Nephron (organoid): ENCODE results near the gene CDHR4.

Source experiments
- H3K27ac Mint-ChIP-seq, 3 experiments: 2 replicates each; pipeline ENCODE4 v1.8.0; 2020; ENCODE audit warnings: mixed read lengths in 3 of 3, mild to moderate bottlenecking in 2 of 3, moderate library complexity in 1 of 3
- H3K27me3 Mint-ChIP-seq: 2 replicates; pipeline ENCODE4 v1.8.0; 2021; ENCODE audit warnings: low read depth, mild to moderate bottlenecking, moderate library complexity, mixed read lengths
- H3K36me3 Mint-ChIP-seq: 2 replicates; pipeline ENCODE4 v1.8.0; 2020; ENCODE audit warnings: low read depth, mixed read lengths
- H3K4me1 Mint-ChIP-seq: 2 replicates; pipeline ENCODE4 v1.8.0; 2020; ENCODE audit warnings: mixed read lengths
- H3K4me3 Mint-ChIP-seq, 3 experiments: 2 replicates each; pipeline ENCODE4 v1.8.0; 2020; ENCODE audit warnings: mild to moderate bottlenecking in 3 of 3, mixed read lengths in 3 of 3, moderate library complexity in 2 of 3
- H3K9me3 Mint-ChIP-seq: 2 replicates; pipeline ENCODE4 v1.8.0; 2020; ENCODE audit warnings: mixed read lengths
- TF ChIP-seq, protein P1 (sequence below), 3 experiments: fragments of 200-600 bp; sonication (generic); IDR thresholded peaks; one replicate each; pipeline ENCODE4 v1.5.0; 2021; ENCODE audit warnings: antibody characterized with exemption in 3 of 3; ENCODE audit not compliant: unreplicated experiment in 3 of 3

The CDHR4 gene

DNA sequence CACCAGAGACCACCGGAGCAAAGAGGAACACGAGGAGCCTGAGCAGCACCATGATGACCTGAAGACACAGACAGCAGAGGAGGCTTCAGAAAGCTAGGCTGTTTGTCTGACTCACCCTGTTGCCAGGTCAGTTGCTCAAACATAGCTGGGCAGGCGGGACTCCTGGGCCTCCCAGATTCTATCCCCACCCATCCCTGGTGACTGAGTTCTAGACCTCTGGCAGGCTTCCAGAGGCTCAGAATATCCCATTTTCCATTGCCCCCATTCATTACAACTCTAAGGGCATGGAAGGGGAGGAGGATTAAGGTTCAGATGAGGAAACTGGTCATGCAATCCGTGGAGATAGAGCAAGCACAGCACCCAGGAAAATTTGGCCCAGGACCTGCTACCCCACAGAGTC, at the start of gene CDHR4:
CDHR4 (minus strand) TSS at position 113 of the 400 bp plus-strand sequence; CDS start at position 52, 61 bp downstream.
- Mint-ChIP-seq H3K4me3 (peak within 1 kb of the TSS in 1 of 3 experiments; percentile 12), H3K9me3 (no peaks in the 10 kb centered on the region), H3K4me1 (peaks cover 10% of the 10 kb centered on the region), H3K27ac (no peak within 1 kb of the TSS), H3K27me3 (peaks cover 24% of the 10 kb centered on the region), H3K36me3 (no peaks in the 10 kb centered on the region)
- TF ChIP-seq, protein P1, sequence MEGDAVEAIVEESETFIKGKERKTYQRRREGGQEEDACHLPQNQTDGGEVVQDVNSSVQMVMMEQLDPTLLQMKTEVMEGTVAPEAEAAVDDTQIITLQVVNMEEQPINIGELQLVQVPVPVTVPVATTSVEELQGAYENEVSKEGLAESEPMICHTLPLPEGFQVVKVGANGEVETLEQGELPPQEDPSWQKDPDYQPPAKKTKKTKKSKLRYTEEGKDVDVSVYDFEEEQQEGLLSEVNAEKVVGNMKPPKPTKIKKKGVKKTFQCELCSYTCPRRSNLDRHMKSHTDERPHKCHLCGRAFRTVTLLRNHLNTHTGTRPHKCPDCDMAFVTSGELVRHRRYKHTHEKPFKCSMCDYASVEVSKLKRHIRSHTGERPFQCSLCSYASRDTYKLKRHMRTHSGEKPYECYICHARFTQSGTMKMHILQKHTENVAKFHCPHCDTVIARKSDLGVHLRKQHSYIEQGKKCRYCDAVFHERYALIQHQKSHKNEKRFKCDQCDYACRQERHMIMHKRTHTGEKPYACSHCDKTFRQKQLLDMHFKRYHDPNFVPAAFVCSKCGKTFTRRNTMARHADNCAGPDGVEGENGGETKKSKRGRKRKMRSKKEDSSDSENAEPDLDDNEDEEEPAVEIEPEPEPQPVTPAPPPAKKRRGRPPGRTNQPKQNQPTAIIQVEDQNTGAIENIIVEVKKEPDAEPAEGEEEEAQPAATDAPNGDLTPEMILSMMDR (IDR thresholded peaks at IDR 0.05; ENCODE audit: unreplicated experiment in 3 of 3), result no peak

GRCh38 chr3:49845694-49846093, 46.0 kb upstream of the CDHR4 start:
- H3K36me3 Mint-ChIP-seq, result peaks cover 8% of the 10 kb centered on the region
- H3K27ac Mint-ChIP-seq, result no peak overlapping the region
- H3K27me3 Mint-ChIP-seq, result no peaks in the 10 kb centered on the region
- TF ChIP-seq, protein P1 (IDR thresholded peaks at IDR 0.05; ENCODE audit: unreplicated experiment in 3 of 3), result no peak
- H3K4me3 Mint-ChIP-seq, result no peak overlapping the region
- H3K4me1 Mint-ChIP-seq, result peaks cover 12% of the 10 kb centered on the region
- H3K9me3 Mint-ChIP-seq, result no peaks in the 10 kb centered on the region

DNA sequence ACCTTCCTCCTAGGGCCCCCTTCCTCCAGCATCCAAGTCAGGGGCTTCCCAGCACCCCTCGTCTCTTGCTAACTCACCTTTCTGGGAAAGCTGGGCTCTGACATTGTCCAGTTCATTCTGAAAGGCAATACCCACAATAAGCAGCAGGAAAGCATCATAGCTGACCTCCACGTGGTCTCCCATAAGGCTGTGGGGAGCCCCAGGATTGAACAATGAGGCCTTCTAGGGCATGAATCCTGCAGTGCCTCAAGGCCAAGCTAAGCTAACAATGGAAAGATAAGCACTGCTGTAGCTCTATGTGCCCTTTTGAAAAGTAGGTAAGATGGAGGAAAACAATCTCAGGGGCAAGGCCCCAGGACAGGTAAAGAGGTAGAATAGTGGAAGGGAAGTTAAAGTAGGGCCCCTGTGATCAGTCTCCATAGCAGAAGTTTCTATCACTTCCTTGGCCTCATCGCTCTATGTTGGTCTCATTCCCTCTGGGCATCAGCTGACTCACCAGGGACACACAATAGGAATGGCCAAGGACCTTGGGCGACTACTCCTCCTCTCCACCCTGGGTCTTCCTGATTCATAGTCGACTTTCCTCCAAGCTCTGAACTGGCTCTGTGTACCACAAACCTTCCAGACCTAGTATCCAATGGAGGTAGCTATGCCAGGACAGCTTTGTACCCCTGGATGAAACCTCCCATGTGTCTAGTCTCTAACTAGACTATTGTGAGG, 45.0 kb upstream of the CDHR4 start:
- no peak overlapping the region for H3K4me3 Mint-ChIP-seq
- H3K4me1 Mint-ChIP-seq, result peaks cover 20% of the 10 kb centered on the region
- TF ChIP-seq, protein P1 (IDR thresholded peaks at IDR 0.05; ENCODE audit: unreplicated experiment in 3 of 3), result no peak
- no peaks in the 10 kb centered on the region for H3K9me3 Mint-ChIP-seq
- H3K36me3 Mint-ChIP-seq, result peaks cover 4% of the 10 kb centered on the region
- no peak overlapping the region for H3K27ac Mint-ChIP-seq
- H3K27me3 Mint-ChIP-seq, result no peaks in the 10 kb centered on the region

DNA sequence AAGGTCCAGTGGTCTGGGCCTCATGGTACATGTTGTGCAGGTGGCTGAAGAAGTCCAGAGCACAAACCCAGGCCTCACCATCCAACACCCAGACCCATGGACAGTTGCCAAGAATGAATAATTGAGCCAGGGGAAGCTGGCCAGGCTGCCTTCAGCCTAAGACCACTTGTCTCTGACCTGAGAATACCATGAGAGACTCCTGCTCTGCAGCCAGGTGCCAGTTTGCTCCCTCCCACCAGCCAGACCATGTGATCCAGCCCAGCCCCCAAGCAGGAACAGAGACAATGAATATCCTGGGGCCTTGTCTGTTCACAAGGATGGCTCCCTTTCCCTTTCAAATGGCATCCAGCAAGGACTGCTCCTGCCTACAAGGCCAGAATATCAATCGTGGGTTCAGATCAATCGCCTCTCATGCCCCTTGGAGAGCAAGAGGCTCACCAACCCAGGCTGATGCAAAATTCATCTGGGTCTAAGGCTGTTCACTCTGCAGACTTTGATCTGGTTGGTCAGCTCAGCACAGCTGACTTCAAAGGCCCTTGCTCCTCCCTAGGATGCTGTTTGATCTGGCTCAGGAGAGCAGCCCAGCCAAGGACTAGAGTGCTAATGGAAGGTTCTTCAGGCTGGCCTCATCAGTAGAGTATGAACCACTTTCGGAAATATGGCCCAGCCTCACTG, 43.3 kb upstream of the CDHR4 start:
- H3K27ac Mint-ChIP-seq, result peak overlapping the region in 2 of 3 experiments; percentile 18 to 37
- TF ChIP-seq, protein P1 (IDR thresholded peaks at IDR 0.05; ENCODE audit: unreplicated experiment in 3 of 3), result no peak
- H3K4me1 Mint-ChIP-seq, result peaks cover 28% of the 10 kb centered on the region
- H3K4me3 Mint-ChIP-seq, result no peak overlapping the region
- no peaks in the 10 kb centered on the region for H3K9me3 Mint-ChIP-seq
- peaks cover 7% of the 10 kb centered on the region for H3K36me3 Mint-ChIP-seq
- no peaks in the 10 kb centered on the region for H3K27me3 Mint-ChIP-seq

DNA sequence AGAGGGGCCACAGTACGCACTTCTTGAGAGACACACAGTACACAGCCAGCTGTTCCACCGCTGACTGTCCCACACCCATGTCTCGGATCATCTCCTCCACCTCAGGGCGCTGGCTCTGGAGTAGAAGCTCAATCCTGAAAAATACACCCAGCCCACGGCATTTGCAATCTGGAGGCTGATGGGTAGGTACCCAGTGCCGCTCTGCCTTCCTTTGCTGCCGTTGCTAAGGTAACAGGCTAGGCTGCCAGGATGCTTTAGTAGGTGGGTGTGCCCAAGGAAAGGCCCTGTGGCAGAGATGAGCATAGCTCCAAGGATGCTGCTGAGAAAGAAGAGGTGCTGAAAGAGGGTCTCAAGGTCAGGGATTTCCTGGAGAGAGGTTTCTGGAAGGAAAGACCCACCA, 42.1 kb upstream of the CDHR4 start:
- Mint-ChIP-seq H3K4me1 (peaks cover 28% of the 10 kb centered on the region), H3K27ac (peak overlapping the region; percentile 67 to 97 (median 97)), H3K9me3 (no peaks in the 10 kb centered on the region), H3K36me3 (peaks cover 12% of the 10 kb centered on the region), H3K4me3 (no peak overlapping the region), H3K27me3 (no peaks in the 10 kb centered on the region)
- TF ChIP-seq, protein P1 (IDR thresholded peaks at IDR 0.05; ENCODE audit: unreplicated experiment in 3 of 3), result no peak
